HG02642 (cell line): ENCODE measurements around the gene PELI1.
A peak's percentile ranks its signal among the peaks of the same experiment; 100 is the strongest.
"Not testable (repeated sequence)": the region's sequence is repeated elsewhere in the genome, so short reads cannot be mapped to it uniquely, and the experiment has no call there.

Experiments used
- ATAC-seq: cut with Tn5 transposase; IDR thresholded peaks from one replicate; pipeline ENCODE4 v1.9.1; 2021; ENCODE audit warnings: mild to moderate bottlenecking; ENCODE audit not compliant: unreplicated experiment, poor library complexity

The PELI1 gene

GRCh38 chr2:64124571-64124970 is 19.6 kb downstream of the PELI1 start:
- ATAC-seq = no peak

- ATAC-seq = no peak
Measured at GRCh38 chr2:64124168-64124567, 20.1 kb downstream of the PELI1 start.

- ATAC-seq = no peak
Measured at GRCh38 chr2:64123740-64124139, 20.5 kb downstream of the PELI1 start.

GRCh38 chr2:64122358-64122757 is 21.9 kb downstream of the PELI1 start:
- no peak for ATAC-seq

GRCh38 chr2:64120928-64121327 is 23.3 kb downstream of the PELI1 start:
- ATAC-seq = no peak

- ATAC-seq = no peak
Measured at GRCh38 chr2:64120008-64120407, 24.2 kb downstream of the PELI1 start.

- ATAC-seq = no peak
Measured at GRCh38 chr2:64119369-64119768, 24.9 kb downstream of the PELI1 start.

- ATAC-seq = peak; percentile 6
Measured at GRCh38 chr2:64115808-64116598, 28.2 kb downstream of the PELI1 start.

- peak; percentile 38 for ATAC-seq
Measured at GRCh38 chr2:64114912-64115277, 29.3 kb downstream of the PELI1 start.

GRCh38 chr2:64114063-64114911 is 29.9 kb downstream of the PELI1 start:
- peak; percentile 57 for ATAC-seq

- no peak for ATAC-seq
Measured at GRCh38 chr2:64112016-64112415, 32.2 kb downstream of the PELI1 start.

GRCh38 chr2:64111426-64111825 is 32.8 kb downstream of the PELI1 start:
- no peak for ATAC-seq

GRCh38 chr2:64108666-64109241 is 35.5 kb downstream of the PELI1 start:
- ATAC-seq = no peak

- no peak for ATAC-seq
Measured at GRCh38 chr2:64106481-64106880, 37.7 kb downstream of the PELI1 start.

- peak; percentile 37 for ATAC-seq
Measured at GRCh38 chr2:64105670-64106461, 38.4 kb downstream of the PELI1 start.

GRCh38 chr2:64104933-64105332 is 39.3 kb downstream of the PELI1 start:
- ATAC-seq = no peak

- not testable (repeated sequence) for ATAC-seq
Measured at GRCh38 chr2:64102736-64103135, 41.5 kb downstream of the PELI1 start.

- peak; percentile 51 for ATAC-seq
Measured at GRCh38 chr2:64101141-64101591, 43.1 kb downstream of the PELI1 start.

- peak; percentile 56 for ATAC-seq
Measured at GRCh38 chr2:64100584-64100983, 43.6 kb downstream of the PELI1 start.

GRCh38 chr2:64094663-64095382 is 49.4 kb downstream of the PELI1 start:
- no peak for ATAC-seq
